ENCODE results near the gene RCOR3. TPM values are rescaled to one million over a fixed set of nuclear protein-coding genes. Genes with fewer than 3 reads are reported as not detected.
"Not testable (repeated sequence)": the region's sequence is repeated elsewhere in the genome, so short reads cannot be mapped to it uniquely, and the experiment has no call there.

RCOR3 gene
- total RNA-seq, 1 donor from 2014 or later: 46.5 TPM

- intact Hi-C loops (cut with DNase I): no loop called here
- no peak for ATAC-seq
- no peak for DNase-seq (ENCODE audit: missing footprints)
These were observed 73.7 kb downstream of the RCOR3 start for GRCh38 chr1:211332830-211333229.

GRCh38 chr1:211333906-211334305 is 74.7 kb downstream of the RCOR3 start:
- DNase-seq (ENCODE audit: missing footprints) (no peak), ATAC-seq (no peak)
- intact Hi-C loops (cut with DNase I): no loop called here

GRCh38 chr1:211334986-211335385 is 75.8 kb downstream of the RCOR3 start:
- no peak for ATAC-seq
- intact Hi-C loops (cut with DNase I): no loop called here

GRCh38 chr1:211335522-211336157 is 76.5 kb downstream of the RCOR3 start:
- no peak for ATAC-seq
- no peak for DNase-seq (ENCODE audit: missing footprints)
- intact Hi-C loops (cut with DNase I): no loop called here

More at GRCh38 chr1:211334986-211335385, 75.8 kb downstream of the RCOR3 start:
- no peak for DNase-seq (ENCODE audit: missing footprints)

GRCh38 chr1:211336161-211336560 is 77.0 kb downstream of the RCOR3 start:
- intact Hi-C loops (cut with DNase I): no loop called here

GRCh38 chr1:211336775-211337174 is 77.6 kb downstream of the RCOR3 start:
- ATAC-seq (no peak), DNase-seq (ENCODE audit: missing footprints) (no peak)
- intact Hi-C loops (cut with DNase I): no loop called here

More at GRCh38 chr1:211336161-211336560, 77.0 kb downstream of the RCOR3 start:
- no peak for ATAC-seq
- no peak for DNase-seq (ENCODE audit: missing footprints)

- intact Hi-C loops (cut with DNase I): no loop called here
- peak; percentile 13 for ATAC-seq
- DNase-seq (ENCODE audit: missing footprints): no peak
These were observed 78.5 kb downstream of the RCOR3 start for GRCh38 chr1:211337430-211338223.

- DNase-seq (ENCODE audit: missing footprints): no peak
- intact Hi-C loops (cut with DNase I): no loop called here
- no peak for ATAC-seq
These were observed 79.1 kb downstream of the RCOR3 start for GRCh38 chr1:211338224-211338620.

GRCh38 chr1:211339631-211340041 is 80.5 kb downstream of the RCOR3 start:
- intact Hi-C loops (cut with DNase I): no loop called here
- no peak for DNase-seq (ENCODE audit: missing footprints)
- no peak for ATAC-seq

GRCh38 chr1:211340622-211341507 is 81.7 kb downstream of the RCOR3 start:
- DNase-seq (ENCODE audit: missing footprints): no peak
- ATAC-seq: peak; percentile 24
- intact Hi-C loops (cut with DNase I): no loop called here

GRCh38 chr1:211341999-211342398 is 82.8 kb downstream of the RCOR3 start:
- intact Hi-C loops (cut with DNase I): no loop called here
- ATAC-seq (no peak), DNase-seq (ENCODE audit: missing footprints) (no peak)

GRCh38 chr1:211343607-211344006 is 84.4 kb downstream of the RCOR3 start:
- DNase-seq (ENCODE audit: missing footprints) (no peak), ATAC-seq (no peak)
- intact Hi-C loops (cut with DNase I): no loop called here

- DNase-seq (ENCODE audit: missing footprints) (no peak), ATAC-seq (no peak)
- intact Hi-C loops (cut with DNase I): no loop called here
These were observed 85.0 kb downstream of the RCOR3 start for GRCh38 chr1:211344152-211344618.

- DNase-seq (ENCODE audit: missing footprints): no peak
- intact Hi-C loops (cut with DNase I): no loop called here
- no peak for ATAC-seq
These were observed 86.6 kb downstream of the RCOR3 start for GRCh38 chr1:211345719-211346118.

- intact Hi-C loops (cut with DNase I): no loop called here
- no peak for DNase-seq (ENCODE audit: missing footprints)
These were observed 88.1 kb downstream of the RCOR3 start for GRCh38 chr1:211347077-211347844.

GRCh38 chr1:211348547-211348946 is 89.4 kb downstream of the RCOR3 start:
- no peak for DNase-seq (ENCODE audit: missing footprints)
- ATAC-seq: no peak
- intact Hi-C loops (cut with DNase I): no loop called here

More at GRCh38 chr1:211347077-211347844, 88.1 kb downstream of the RCOR3 start:
- ATAC-seq: no peak

- no peak for DNase-seq (ENCODE audit: missing footprints)
- no peak for ATAC-seq
- intact Hi-C loops (cut with DNase I): no loop called here
These were observed 90.6 kb downstream of the RCOR3 start for GRCh38 chr1:211349741-211350140.

- ATAC-seq; intact Hi-C loops (cut with DNase I); DNase-seq (ENCODE audit: missing footprints): not testable (repeated sequence)
These were observed 92.9 kb downstream of the RCOR3 start for GRCh38 chr1:211352055-211352454.

Measured in Right ventricle myocardium inferior (tissue), 1 donor.